Activated CD8-positive, alpha-beta memory T cell treated with anti-CD3 and anti-CD28 coated beads, Interleukin-2, amount 50 U/mL, for 1 hour (primary cell): ENCODE results near the gene FRS3.

Experiments
- DNase-seq: peaks from one replicate; pipeline ENCODE4 v3.0.0-alpha.2; 2020; ENCODE audit errors: extremely low read depth

FRS3 gene

GRCh38 chr6:41741625-41742490, 37.8 kb downstream of the FRS3 start:
- no peak for DNase-seq

GRCh38 chr6:41740366-41741162, 39.1 kb downstream of the FRS3 start:
- DNase-seq = no peak

DNA sequence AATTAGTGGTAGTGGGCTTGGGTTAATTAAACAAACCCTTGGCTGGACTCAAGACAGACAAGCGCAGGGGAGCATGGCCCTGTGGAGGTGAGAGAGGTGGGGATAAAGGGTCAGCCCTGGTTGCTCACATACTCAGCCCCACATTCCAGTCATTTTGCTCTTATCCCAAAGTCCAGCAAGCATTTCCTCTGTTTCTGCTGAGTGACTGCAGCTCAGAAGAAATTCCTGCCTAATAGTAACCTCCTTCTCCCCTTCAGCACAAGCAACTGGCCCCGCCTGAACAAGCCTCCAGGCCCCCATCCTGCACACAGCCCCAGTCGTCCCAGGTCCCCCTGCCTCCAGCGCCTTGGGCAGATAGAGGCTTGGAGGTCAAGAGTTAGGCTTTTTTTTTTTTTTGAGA, 40.7 kb downstream of the FRS3 start:
- no peak for DNase-seq

GRCh38 chr6:41737591-41738130, 42.0 kb downstream of the FRS3 start:
- no peak for DNase-seq

DNA sequence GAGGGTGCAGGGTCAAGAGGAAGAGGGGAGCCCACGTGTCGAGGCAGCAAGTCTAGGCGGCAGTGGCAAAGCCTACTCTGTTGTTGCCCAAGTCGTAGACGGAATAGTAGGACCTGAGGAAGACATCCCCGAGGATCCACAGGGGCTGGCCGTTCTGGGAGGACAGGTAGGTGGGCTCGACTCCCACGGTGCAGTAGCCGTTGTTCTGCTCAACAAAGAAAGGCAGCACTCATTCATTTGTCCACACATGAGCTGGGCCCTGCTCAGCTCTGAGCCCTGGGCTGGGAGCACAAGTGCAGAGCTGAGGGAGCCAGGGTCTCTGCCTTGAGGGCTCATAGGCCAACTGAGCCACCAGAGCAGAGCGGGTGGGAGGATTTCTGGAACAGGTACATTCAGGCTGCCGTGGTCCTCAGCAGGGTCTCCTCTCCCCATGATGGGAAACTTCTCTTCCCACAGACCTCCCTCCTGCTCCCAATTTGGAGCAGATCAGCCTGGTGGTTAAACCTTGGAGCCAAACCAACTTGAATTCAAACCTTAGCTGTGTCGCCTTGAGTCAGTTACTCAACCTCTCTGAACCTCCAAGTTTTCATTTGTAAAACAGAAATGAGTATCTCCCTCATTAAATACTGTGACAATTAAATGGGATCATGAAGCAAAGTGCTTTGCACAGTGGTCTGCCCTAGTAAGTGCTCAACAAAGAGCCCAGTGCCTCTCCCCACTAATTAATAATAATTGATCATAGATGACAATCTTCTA, 42.7 kb downstream of the FRS3 start:
- no peak for DNase-seq

DNA sequence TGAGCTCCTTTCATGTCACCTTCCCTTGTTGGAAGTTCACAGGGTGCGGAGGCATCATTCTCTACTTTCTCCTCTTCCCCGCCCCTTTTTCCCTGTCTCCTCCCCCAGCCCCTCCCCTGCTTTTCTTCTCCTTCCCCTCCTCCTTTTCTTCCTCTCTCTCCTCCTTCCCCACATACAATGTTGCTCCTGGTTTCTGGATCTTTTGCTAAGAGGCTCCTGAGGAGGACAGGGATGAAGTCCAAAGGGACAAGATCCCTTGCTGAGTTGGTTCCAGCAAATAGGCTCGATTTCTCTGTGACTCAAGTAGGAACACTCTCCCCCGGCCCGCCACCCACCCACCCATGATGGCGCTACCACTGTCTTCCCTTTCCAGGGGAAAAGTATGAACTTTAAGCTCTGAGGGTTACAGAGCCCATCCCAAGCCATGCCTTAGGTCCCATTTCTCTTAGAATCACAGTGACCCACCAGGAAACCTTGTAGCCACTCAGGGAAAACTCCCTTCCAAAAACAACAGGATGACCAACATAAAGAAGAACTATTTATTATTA, 43.4 kb downstream of the FRS3 start:
- DNase-seq = no peak

DNA sequence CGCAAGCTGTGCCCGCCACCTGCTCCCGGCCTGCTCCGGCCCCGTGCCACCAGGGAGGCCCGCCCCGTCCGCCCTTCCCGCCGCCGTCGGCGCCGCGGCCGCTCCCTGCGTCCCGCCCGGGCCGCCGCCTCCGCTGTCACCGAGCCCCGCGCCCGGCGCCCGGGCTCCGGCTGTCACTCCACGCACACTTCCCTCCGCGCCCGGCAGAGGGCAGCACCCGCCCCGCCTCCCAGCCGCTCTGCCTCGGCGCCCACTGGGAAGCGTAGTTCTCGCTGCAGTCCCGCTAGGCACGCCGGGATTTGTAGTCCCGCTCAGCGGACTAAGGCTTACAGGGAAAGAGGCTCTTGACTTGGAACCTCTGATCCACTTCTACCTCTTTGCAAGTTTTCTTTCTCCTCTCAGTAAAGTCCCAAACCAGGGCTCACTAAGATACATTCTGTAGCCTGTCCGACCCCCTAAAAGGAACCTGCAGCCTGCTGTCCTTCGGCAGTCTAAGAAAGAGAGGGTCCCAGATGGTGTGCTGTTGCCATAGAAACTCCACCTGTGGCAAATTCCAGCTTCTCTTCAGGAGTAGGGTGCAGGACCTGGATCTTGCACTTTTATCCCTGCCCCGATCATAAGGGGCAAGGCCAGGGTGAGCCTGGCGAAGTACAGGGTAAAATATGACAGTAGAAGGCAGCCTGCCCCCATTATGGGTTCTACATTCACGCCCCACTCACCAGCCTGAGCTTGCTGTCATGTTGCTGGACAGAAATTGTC, 44.1 kb downstream of the FRS3 start, which contains the start of gene TFEB:
Gene TFEB, minus strand, starts transcription at position 182 of the 759 bp plus-strand sequence. CDS start 44,395 bp downstream, outside the sequence.
- peak; percentile 72 for DNase-seq

- DNase-seq = no peak
Measured at GRCh38 chr6:41734666-41735426, 44.9 kb downstream of the FRS3 start.

- DNase-seq = no peak
Measured at GRCh38 chr6:41733707-41734665, 45.7 kb downstream of the FRS3 start.

DNA sequence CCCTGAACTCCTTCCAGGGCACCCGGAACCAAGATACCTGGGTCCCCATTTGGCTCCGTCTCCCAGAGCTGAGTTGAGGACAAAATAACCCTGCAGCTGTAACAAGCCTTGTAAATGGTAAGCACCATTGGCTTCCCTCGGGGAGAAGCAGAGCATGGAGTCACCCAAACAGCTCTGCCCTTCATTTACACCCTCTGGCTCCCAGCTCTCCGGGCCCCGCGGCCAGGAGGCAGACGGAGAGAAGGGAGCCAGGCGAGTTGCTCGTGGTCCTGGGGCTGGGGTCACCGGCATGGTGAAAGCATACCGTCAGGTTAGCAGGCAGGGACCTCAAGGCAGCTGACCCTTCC, 46.4 kb downstream of the FRS3 start:
- no peak for DNase-seq

- peak; percentile 28 for DNase-seq
Measured at GRCh38 chr6:41732591-41733359, 46.9 kb downstream of the FRS3 start.

DNA sequence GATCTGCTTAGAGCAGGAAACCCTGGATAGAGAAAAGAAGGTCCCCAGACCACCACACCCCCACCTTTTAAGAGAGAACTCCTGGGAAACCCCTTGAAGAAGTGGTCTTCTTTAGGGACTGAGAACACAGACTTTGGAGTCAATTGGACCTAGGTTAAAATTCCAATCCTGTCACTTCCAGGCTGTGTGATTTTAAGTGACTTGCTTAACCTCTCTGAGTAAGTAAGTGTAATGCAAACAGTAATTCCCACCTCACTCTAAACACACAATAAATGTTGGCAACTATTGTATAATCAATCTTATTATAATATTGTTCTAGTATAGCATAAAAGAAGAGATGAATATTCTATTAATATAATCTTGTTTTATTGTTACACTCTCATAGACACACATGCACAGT, 47.6 kb downstream of the FRS3 start:
- no peak for DNase-seq

- DNase-seq = no peak
Measured at GRCh38 chr6:41731561-41732086, 48.1 kb downstream of the FRS3 start.

GRCh38 chr6:41730531-41731436, 48.9 kb downstream of the FRS3 start:
- DNase-seq = no peak

GRCh38 chr6:41729624-41730023, 50.1 kb downstream of the FRS3 start:
- DNase-seq = no peak

GRCh38 chr6:41728954-41729353, 50.7 kb downstream of the FRS3 start:
- no peak for DNase-seq
